DMS114 treated with DMSO at 0.1 percent for 48 hours (cell line): ENCODE results near the gene CDX2.
"Not testable (repeated sequence)": the region's sequence is repeated elsewhere in the genome, so short reads cannot be mapped to it uniquely, and the experiment has no call there.

Source experiments
- DNase-seq: peaks from one replicate; lab custom pipeline; 2025; ENCODE audit not compliant: unreplicated experiment; lab: John Stamatoyannopoulos, UW

CDX2 gene, protein sequence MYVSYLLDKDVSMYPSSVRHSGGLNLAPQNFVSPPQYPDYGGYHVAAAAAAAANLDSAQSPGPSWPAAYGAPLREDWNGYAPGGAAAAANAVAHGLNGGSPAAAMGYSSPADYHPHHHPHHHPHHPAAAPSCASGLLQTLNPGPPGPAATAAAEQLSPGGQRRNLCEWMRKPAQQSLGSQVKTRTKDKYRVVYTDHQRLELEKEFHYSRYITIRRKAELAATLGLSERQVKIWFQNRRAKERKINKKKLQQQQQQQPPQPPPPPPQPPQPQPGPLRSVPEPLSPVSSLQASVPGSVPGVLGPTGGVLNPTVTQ

DNA sequence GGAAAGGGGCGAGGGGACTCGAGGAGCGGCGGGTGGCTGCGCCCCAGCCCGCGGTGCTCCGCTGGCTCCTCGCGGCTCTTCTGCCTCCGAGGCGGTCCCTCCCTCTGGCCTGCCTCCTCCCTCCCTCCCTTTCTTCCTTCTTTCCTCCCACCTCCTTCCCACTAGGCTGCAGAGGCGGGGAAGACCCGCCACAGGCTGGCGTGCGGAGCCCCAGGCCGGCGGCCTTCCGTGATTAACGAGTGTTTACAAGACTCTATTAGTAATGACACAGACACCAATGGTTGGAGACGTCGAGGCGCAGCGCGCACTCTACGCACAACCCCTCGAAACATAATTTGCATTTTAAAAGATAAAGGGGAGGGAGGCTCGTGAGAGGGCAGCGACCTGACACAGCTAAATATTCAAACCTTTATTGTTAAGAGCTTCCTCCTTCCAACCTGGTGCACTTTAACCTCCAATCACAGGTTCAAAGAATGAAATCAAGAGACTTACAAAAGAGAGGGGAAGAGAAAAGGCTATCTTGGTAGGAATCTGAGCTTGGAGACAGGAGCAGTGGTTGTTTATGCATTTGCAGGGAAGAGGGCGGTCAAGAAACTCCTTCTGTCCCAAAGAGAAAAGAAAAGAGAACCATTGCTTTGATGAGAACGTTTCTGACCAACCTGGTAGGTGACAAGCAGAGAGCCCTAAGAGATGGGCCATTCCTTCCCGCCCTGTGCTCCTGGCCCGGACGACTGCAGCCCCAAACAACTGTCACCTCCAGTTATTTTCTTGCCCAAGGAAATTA lies at the start of gene CDX2:
CDX2 (minus strand) TSS at position 234 of the 784 bp plus-strand sequence. CDS start 309 bp downstream, outside the sequence.
- DNase-seq, result no peak

DNA sequence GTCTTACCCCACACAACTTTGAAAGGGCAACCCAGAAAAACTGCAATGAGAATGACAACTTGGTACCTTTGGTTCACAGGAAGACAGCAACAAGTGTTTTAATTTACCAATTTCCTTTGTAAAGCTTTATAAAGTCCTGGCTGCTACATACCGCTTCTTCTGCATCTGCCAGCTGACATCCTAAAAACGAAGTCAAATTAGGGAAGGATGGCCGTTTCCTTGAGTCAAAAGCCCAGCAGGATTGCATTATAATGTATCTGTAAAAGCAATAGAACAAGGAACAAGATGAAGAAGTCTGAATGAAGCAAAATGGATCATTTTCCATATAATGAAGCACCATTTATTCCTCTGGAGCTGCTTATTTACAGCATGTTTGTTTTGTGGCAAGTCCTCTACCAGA lies 45.2 kb upstream of the CDX2 start:
- DNase-seq, result no peak

DNA sequence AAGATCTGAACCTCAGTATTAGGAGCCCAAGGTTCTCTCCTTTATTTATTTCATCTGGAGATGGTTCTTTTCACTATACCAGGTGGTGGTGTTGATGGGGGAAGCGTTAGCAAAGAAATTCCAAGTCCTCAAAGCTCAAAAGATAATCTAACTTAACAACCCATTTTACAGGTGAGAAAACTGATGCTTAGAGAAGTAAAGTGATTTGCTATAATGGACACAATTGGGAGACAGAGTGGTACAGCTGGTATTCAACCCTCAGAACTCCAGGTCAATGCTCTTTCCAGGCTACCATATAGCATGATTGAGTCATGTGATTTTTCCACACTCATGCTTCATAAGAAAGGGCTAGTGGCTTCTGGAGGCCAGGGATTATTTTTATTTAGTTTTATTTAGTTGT lies 44.4 kb upstream of the CDX2 start:
- DNase-seq, result no peak

DNA sequence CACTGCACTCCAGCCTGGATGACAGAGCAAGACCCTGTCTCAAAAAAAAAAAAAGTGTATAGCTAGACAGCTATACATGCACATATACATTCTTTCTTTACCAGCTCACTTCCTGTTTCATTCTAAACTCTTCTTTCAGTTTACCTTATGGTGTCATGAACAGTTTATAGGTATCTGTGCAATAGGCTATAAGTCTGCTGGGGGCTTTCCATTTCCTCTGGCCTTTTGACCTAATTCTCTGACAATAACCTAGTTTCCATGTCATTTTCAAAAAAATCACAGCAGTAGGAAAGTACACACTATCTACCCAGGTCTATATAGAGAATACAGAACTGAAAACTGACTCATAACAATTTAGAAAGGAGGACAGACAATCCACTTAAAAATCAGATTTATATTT lies 43.8 kb upstream of the CDX2 start:
- DNase-seq, result no peak

DNA sequence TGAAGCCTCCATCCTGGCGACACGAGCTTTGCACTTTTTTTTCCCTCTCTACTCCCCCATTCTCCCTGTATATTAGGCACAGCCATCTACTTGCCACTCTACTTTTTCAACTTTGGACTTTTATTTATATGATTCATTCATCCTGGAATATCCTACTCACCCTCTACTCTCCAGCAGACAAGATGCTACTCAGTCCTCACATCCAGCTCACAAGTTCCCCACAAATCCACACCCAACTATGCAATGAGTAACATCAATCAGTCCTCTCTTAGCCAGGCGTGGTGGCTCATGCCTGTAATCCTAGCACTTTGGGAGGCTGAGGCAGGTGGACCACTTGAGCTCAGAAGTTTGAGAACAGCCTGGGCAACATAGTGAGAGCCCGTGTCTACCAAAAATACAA lies 43.3 kb upstream of the CDX2 start:
- DNase-seq, result no peak

DNA sequence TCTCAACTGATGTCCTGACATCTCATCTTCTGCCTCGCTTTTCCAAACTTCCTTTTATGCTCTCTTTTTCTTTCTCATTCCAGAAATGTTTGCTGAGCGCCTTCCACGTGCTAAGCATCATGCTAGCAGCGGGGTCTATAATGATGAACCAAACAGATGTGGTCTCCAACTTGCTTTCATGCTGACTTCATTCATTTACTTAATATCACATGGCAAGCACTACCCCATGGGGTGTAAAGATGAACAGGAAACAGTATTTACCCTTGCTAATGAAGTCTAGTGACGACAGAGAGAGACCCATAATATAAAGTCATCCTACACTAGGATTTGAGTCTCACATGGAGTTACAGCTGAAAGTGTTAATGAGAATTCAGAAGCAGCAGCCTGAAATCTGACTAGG lies 40.9 kb upstream of the CDX2 start:
- DNase-seq, result no peak

DNA sequence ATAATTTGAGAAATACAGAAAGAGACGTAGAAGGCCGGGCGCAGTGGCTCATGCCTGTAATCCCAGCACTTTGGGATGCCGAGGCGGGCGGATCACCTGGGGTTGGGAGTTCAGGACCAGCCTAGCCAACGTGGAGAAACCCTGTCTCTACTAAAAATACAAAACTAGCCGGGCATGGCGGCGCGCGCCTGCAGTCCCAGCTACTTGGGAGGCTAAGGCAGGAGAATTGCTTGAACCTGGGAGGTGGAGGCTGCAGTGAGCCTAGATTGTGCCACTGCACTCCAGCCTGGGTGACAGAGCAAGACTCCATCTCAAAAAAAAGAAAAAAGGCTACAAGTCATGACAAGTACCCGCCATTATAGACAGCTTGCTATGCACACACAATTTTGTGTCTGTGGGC lies 35.9 kb upstream of the CDX2 start:
- not testable (repeated sequence) for DNase-seq

DNA sequence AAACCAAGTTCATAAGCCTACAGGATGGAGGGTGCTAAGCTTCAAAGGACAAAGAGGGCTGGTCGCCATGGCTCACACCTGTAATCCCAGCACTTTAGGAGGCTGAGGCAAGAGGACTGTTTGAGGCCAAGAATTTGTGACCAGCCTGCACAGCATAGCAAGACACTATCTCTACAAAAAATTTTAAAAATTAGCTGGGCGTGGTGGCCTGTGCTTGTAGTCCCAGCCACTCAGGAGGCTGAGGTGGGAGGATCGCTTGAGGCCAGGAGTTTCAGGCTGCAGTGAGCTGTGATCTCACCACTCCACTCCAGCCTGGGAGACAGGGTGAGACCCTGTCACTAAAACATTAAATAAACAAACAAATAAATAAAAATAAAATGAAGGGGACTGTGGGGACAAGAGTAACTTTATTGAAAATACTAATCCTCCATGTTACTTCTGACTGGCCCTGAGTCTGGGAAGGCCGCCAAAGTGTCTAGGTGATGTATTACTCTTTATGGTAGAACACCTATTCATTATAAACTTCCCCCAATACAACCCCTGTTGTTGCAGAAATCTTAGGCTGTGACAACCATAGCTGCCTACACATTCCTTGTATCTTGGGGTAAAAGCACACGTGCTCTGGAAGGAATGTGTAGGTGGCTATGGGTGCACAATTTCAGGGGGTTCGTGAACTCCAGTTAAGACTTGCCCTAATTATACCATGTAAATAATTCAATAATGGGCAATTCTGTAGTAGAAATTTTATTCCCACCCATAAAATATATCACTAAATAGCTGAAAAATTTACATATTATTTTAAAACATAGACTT lies 34.0 kb upstream of the CDX2 start:
- DNase-seq, result no peak

DNA sequence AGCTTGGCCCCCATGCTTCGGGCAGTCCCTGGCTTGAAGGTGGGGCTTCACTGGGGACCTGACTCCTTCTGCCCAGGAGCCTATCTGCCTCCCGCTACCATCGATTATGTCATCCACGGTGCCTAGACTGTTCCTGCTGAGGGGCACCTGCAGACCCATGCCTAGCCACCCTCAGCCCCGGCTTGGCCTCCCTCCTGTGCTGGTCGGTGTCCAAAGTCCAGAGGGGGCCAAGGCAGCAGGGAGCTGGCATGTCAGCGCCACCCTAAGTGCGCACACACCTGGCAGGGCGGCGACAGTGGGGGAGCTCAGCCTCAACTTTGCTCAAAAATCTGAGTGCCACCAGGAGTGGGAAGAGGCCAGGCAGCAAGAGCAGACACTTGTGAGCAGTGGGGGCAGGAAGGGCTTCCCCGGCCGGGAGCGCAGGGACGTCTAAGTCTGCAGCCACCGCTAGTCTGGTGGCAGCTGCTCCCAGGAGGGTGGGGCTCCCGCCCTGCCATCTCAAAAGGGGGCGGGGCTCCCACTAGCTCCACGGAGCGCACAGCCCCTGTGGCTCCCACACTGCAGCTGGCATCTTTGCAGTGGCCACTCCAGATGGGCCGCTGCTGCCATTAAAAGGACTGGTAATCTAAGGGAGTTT lies 32.8 kb upstream of the CDX2 start:
- no peak for DNase-seq

DNA sequence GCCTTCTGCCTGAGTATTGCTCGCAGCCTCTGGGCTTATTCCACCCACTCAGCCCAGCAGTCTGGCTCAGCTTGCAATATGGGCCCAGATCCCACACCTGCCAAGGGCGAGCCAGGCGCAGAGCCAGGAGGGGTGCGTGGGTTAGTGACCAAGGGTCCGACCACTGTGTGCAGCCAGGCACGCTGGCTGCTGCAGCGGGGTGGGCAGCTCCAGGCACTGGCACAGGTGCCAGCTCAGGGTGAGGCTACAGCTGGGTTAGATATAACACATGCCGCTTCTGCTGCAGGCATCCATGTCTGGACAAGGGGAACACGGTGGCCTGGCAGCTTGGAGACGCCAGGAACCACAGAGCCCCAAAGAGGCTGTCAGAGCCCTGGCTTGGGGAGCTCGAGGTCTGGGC lies 31.9 kb upstream of the CDX2 start:
- DNase-seq, result no peak

DNA sequence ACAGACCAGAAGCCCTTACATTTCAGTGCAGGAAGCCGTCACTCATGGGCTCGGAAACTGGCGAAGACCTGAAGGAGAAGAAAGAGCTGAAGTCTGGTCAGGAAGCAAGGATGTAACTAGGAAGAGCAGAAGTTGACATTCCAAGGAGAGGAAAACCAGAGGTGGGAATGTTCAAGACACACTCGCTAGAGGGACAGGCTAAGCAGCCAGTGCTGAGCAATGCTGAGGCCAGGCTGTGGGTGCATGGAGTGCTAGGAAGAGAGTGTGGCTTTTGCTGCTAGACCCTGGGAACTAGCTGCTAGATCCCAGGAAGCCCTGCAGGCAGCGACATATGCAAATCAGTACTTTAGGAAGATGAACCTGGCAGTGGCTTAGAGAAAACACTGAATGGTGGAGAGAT lies 31.5 kb upstream of the CDX2 start:
- DNase-seq, result no peak

DNA sequence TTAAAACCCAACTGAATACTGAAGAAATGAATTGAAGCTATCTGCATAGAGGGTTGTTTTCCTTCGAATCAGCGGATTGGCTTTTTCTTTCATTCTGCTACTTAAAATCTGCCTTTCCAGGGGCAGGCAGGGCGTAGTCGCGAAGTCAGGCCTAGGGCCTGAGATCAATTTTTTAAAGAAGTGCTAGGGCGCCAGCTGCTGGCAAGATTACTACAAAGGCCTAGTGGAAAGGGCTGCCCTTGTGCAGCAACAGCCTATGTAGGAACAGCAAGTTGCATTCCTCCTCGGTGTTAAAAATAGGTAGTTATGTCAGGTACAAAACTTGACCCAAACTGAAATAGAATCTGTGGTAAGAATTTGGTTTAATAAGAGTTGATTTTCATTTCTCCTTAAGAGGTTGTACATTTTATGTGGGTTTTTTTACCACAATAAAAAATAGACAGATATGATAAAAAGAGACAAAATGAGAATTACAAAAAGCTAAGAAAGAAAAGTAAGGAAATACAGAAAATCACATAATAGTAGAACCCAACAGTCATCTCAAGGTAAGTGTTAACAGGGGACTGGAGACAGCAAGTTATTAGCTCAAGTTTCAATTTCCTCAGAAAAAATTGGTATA lies 28.9 kb upstream of the CDX2 start:
- DNase-seq, result peak; percentile 36

DNA sequence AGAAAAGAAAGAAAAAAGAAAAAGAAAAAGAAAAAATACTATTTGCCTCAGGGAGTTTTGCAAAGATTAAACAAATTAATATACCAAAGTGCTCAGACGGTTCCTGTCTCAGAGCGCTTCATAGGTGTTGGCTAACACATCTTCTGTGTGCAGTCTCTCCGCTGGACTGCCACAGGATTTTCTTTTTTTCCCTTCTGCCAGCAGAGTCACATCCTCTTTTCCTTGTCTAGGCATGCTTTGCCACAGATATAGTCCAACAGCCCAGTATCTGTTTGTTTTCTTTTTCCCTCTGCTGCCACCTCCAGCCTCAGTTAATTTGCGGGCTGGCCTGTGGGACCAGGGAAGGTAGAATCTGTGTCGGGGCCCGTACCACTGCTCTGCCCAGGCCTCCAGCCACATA lies 22.8 kb upstream of the CDX2 start:
- DNase-seq, result no peak

DNA sequence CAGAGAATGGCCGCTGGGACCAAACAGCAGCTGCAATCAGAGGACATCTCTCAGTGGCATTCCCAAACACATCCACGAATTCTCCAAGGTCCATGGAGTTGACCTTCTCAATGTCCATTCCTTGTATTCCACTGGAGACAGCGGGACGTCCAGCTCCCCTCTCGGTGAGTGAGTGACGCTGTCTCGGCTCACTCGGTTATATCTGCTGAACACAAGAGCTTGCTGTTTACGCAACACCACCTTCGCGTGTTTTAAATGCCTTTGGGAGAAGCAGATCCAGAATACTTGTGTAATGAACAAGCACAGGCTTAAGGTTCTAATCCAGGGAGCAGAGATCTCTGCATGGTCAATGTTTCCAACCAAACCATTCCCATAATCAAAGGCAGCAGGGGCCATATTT lies 19.4 kb upstream of the CDX2 start, which contains the start of gene URAD:
URAD (minus strand) TSS at position 174 of the 400 bp plus-strand sequence; CDS start at position 118, 56 bp downstream.
- no peak for DNase-seq

DNA sequence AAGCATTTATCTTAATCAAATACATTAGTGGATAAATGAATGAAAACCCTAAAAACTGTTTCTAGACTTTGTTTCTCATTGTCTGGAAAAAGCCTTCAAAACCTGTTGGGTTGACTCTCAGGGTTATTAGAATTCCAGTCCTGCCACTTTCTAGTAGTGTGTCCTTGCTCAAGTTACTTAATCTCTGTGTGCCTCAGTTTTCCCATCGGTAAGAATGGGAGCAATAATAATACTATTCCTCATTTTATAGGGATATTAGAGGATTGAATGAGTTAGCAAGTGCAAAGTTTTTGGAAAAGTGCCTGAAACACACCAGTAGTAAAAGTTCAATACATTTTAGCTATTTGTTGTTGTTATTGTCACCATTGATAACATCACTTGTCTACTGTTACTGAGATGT lies 16.5 kb upstream of the CDX2 start:
- no peak for DNase-seq

DNA sequence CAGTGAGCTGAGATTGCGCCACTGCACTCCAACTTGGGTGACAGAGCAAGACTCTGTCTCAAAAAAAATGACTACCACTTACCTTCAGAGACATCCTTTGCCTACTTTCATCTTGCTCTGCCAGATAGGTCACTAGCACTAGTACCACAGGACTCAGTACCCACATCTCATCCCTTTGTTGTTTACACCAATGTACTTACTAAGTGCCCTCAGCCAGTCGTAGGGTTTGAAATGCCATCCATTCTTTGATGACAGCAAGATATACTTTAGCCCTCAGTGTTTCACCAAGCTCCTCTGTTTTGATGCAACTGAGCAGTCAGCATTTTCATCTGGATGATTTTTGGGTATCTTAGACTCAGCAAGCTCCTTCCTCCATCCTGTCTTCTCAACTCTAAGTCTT lies 13.2 kb upstream of the CDX2 start:
- DNase-seq, result no peak

DNA sequence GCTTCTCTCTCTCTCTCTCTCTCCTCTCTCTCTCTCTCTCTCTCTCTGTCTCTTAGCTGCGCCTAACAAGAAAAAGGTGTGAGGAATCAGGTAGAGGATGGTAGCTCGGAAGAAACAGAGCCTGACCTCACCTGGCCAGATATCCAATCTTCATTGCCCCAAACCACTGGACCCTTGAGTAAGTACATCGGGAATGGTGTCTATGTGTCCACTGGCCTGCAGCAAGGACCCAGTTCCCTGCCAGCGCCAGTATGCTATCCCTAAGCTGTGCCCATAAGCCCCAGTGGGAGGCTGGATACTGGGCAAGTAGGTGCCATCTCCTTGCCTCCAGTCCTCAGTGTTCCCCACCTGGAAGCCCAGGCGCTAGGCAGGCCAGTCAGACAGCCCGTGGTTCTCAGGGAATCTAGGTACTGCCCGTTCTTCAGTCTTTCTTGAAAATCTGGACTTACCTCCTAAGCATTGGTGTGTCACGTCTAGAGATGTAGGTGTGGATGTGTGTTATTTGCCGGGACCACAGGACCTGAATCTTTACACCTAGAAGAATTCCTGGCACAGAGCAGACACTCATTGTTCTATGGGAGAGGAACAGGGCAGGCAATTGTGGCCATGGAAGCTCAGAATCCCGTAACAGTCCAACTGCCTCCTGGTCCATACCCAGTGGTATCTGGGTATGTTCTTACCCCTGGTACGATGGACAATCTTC lies 12.0 kb upstream of the CDX2 start:
- DNase-seq, result no peak

DNA sequence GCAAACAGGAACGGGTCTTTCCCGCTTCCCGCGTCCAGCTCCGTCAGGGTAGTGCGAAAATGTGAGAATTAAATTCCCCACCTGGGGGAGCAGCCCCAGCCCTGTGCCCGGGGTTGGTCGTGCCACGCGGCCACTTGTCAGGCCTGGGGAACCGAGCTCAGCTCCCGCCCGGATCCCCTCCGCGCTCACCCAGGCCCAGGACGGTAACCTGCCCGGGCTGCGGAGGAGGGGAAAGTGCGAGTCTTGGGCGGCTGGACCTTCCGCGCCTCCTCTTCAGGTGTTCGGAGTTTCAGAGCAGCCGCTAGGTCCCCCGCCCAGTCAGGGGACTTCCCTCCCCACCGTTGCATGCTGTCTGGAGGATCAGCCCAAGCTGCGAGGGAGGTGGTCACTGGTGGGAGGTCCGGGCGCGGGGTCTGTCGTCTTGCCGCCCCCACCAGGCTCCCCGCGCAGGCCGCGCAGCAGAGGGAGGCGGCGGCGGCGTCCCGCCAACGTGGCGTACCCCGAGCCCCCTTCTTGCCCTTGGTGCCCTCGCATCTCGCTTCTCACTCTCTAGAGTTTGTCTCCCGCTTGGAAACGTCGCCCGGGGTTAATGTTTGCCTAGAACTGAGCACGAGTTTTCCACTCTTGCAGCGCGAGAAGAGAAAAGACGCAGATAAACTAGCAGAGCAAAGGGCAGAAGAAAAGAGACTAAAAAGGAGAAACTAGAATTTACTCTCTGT lies 11.3 kb upstream of the CDX2 start:
- DNase-seq, result no peak

DNA sequence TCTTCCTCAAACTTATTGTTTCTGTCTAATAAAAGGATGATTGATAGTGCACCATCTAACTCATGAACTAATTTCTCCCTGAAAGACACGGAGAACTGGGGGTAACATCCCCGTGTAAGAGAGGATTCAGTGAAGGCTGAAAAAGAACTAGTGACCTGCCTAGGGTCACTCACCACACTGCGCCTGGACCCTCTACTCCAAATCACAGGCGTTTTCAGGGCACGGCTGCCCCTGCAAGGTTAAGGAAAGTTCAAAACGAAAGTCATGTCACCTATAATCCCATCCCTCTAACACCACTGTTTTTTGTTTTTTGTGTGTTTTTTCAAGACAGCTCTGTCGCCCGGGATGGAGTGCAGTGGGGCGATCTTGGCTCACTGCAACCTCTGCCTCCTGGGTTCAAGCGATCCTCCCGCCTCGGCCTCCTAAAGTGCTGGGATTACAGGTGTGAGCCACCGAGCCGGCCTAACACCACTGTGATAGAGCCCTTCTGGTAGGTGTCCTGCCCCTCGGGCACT lies 10.7 kb upstream of the CDX2 start:
- DNase-seq, result no peak
